Adrenal gland (tissue), 5 donors: ENCODE data around the gene EPHA6.

Source experiments
- CTCF ChIP-seq, 6 experiments: fragments of 450-650 bp in 4 of 6; fragments of 200-600 bp in 2 of 6; sonication (generic) in 1 of 6; IDR thresholded peaks; 1 replicate in 5 of 6; 2 replicates in 1 of 6; pipeline versions ENCODE4 v1.5.1 to v1.8.0; 2016 to 2021; ENCODE audit warnings: antibody characterized with exemption in 6 of 6, mild to moderate bottlenecking in 2 of 6, moderate library complexity in 1 of 6
- POLR2A ChIP-seq, 2 donors: fragments of 450-650 bp; IDR thresholded peaks; one replicate each; pipeline ENCODE4 v1.6.1; 2017; ENCODE audit warnings: antibody characterized with exemption in 2 of 2, mild to moderate bottlenecking in 2 of 2, moderate library complexity in 1 of 2
- donor health status: DM: no; HTN: no; CAD: no.

DNA sequence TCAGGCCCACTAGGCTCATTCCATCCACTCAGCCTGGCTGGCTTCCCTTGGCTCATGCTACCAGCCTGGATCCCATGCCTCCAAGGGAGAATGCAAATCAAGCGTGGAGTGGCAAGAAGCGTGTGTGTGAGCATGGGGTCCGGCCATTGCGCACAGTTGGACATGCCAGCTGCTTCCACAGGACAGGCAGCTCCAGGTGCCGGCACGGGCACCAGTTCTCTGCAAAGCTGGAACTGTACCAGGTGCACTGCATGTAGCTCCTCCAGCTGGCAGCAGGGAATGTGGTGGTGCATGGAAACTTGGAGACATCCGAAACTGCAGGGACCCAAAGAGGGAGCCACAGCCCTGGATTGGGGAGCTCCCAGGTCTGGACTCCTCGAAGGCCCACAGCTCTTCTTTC is 449.8 kb downstream of the EPHA6 start:
- TF ChIP-seq CTCF (IDR thresholded peaks at IDR 0.05) (no peak), POLR2A (IDR thresholded peaks at IDR 0.05) (no peak)
